Right ventricle myocardium superior (tissue), 1 donor: ENCODE measurements around the gene ADK. TPM values are rescaled to one million over a fixed set of nuclear protein-coding genes. Genes with fewer than 3 reads are reported as not detected.
"Not testable (repeated sequence)": the region's sequence is repeated elsewhere in the genome, so short reads cannot be mapped to it uniquely, and the experiment has no call there.

Experiments used
- ATAC-seq: fragments of 200-7000 bp; cut with Tn5 transposase; one replicate; pipeline ENCODE4 v1.9.1; 2020; ENCODE audit warnings: mild to moderate bottlenecking; ENCODE audit not compliant: poor library complexity
- DNase-seq: peaks from one replicate; pipeline ENCODE4 v3.0.0-alpha.2; 2020
- intact Hi-C: fragments of 100-400 bp; cut with DNase I; formaldehyde crosslinking; loops from one replicate; pipeline ENCODE4 v1.11.2; 2022
- total RNA-seq: library from RNA; stranded (reverse); fragmentation: NEBNext Ultra II Directional; extraction: Animal tissue kit (Norgen Biotek cat#: 25700); gene quantifications from one replicate; pipeline ENCODE4 v1.2.1, GENCODE V29; 2021
- donor health status: DM: no; HTN: yes; CAD: no; lungs with severe emphysema.

Gene ADK
- total RNA-seq, 1 donor from 2014 or later = 40.6 TPM

GRCh38 chr10:74272288-74272687 is 121.3 kb downstream of the ADK start:
- DNase-seq (no peak), ATAC-seq (no peak)
- intact Hi-C loops = no loop called here

- intact Hi-C loops = no loop called here
Observed at GRCh38 chr10:74275755-74276290, 124.8 kb downstream of the ADK start.

GRCh38 chr10:74276416-74276815 is 125.4 kb downstream of the ADK start:
- DNase-seq = no peak
- no peak for ATAC-seq
- intact Hi-C loops = no loop called here

More at GRCh38 chr10:74275755-74276290, 124.8 kb downstream of the ADK start:
- ATAC-seq (no peak), DNase-seq (no peak)

GRCh38 chr10:74282151-74282847 is 131.3 kb downstream of the ADK start:
- DNase-seq = no peak
- no peak for ATAC-seq
- intact Hi-C loops = no loop called here

- DNase-seq = no peak
- no peak for ATAC-seq
- intact Hi-C loops = no loop called here
Observed at GRCh38 chr10:74282848-74283210, 131.8 kb downstream of the ADK start.

- DNase-seq (no peak), ATAC-seq (no peak)
- intact Hi-C loops = no loop called here
Observed at GRCh38 chr10:74289188-74289587, 138.2 kb downstream of the ADK start.

GRCh38 chr10:74289951-74290350 is 138.9 kb downstream of the ADK start:
- ATAC-seq = peak; percentile 32
- intact Hi-C loops = no loop called here

GRCh38 chr10:74290708-74291107 is 139.7 kb downstream of the ADK start:
- intact Hi-C loops = no loop called here
- peak; percentile 71 for ATAC-seq
- DNase-seq = no peak

More at GRCh38 chr10:74289951-74290350, 138.9 kb downstream of the ADK start:
- DNase-seq = no peak

GRCh38 chr10:74292871-74293427 is 141.9 kb downstream of the ADK start:
- ATAC-seq = peak; percentile 25
- DNase-seq = no peak
- intact Hi-C loops = no loop called here

- intact Hi-C loops = no loop called here
- DNase-seq = no peak
- peak; percentile 44 for ATAC-seq
Observed at GRCh38 chr10:74293686-74294371, 142.8 kb downstream of the ADK start.

- ATAC-seq (no peak), DNase-seq (no peak)
- intact Hi-C loops = no loop called here
Observed at GRCh38 chr10:74297389-74298080, 146.5 kb downstream of the ADK start.

GRCh38 chr10:74300074-74300621 is 149.1 kb downstream of the ADK start:
- ATAC-seq, intact Hi-C loops, DNase-seq: not testable (repeated sequence)

GRCh38 chr10:74300666-74301065 is 149.6 kb downstream of the ADK start:
- intact Hi-C loops = no loop called here
- DNase-seq (no peak), ATAC-seq (no peak)

GRCh38 chr10:74305730-74306129 is 154.7 kb downstream of the ADK start:
- ATAC-seq (no peak), DNase-seq (no peak)
- intact Hi-C loops = no loop called here

- intact Hi-C loops = no loop called here
- no peak for DNase-seq
- ATAC-seq = no peak
Observed at GRCh38 chr10:74306227-74306982, 155.4 kb downstream of the ADK start.

GRCh38 chr10:74307061-74307651 is 156.1 kb downstream of the ADK start:
- intact Hi-C loops = no loop called here
- ATAC-seq (no peak), DNase-seq (no peak)

- DNase-seq = no peak
- intact Hi-C loops = no loop called here
- ATAC-seq = no peak
Observed at GRCh38 chr10:74310652-74311257, 159.7 kb downstream of the ADK start.

- intact Hi-C loops = no loop called here
- no peak for ATAC-seq
- no peak for DNase-seq
Observed at GRCh38 chr10:74314166-74314565, 163.1 kb downstream of the ADK start.
